Purkinje cell (primary cell): ENCODE data around the gene ZSCAN23. TPM values are rescaled to one million over a fixed set of nuclear protein-coding genes. Genes with fewer than 3 reads are reported as not detected.

Source experiments
- polyA plus RNA-seq: library from polyadenylated mRNA; unstranded; fragments of >200 nt; fragmentation: Nextera tagmentation; gene quantifications from 2 replicates; pipeline ENCODE4 v1.2.1, GENCODE V29; 2014

ZSCAN23 gene
- polyA plus RNA-seq = 1.2 TPM in 1 of 2 replicates, not detected in the other

GRCh38 chr6:28443112-28443773 lies at the start of gene ZSCAN23:
Gene ZSCAN23 (minus strand): TSS chr6:28443491. CDS start chr6:28436266, 7,225 bp downstream.

GRCh38 chr6:28399350-28400121 lies 43.8 kb downstream of the ZSCAN23 start, which contains the start of gene ZSCAN12:
Gene ZSCAN12 (minus strand): TSS chr6:28399747. CDS start chr6:28398405, 1,342 bp downstream.

Other genes starting within 250 kb of the ZSCAN23 start
- 3.0 and 9.8 TPM in 2 replicates for gene ZSCAN9, start 218.2 kb downstream of the ZSCAN23 start, polyA plus RNA-seq
- gene ZKSCAN4, start 191.2 kb downstream of the ZSCAN23 start, polyA plus RNA-seq = 0.23 and 2.5 TPM in 2 replicates
- 6.6 and 12.0 TPM in 2 replicates for gene NKAPL, start 184.2 kb downstream of the ZSCAN23 start, polyA plus RNA-seq
- gene ZSCAN26, start 176.3 kb downstream of the ZSCAN23 start, polyA plus RNA-seq = 18.7 and 19.7 TPM in 2 replicates
- gene PGBD1, start 161.9 kb downstream of the ZSCAN23 start, polyA plus RNA-seq = 3.1 and 7.1 TPM in 2 replicates
- 2.4 and 5.7 TPM in 2 replicates for gene ZSCAN31, start 107.3 kb downstream of the ZSCAN23 start, polyA plus RNA-seq
- 2.8 TPM in 1 of 2 replicates, not detected in the other for gene ZKSCAN3, start 93.5 kb downstream of the ZSCAN23 start, polyA plus RNA-seq
- 2.2 and 2.8 TPM in 2 replicates for gene ZSCAN12, start 43.7 kb downstream of the ZSCAN23 start, polyA plus RNA-seq
- not detected in 2 replicates for gene GPX6, start 72.3 kb upstream of the ZSCAN23 start, polyA plus RNA-seq
- not detected in 2 replicates for gene GPX5, start 82.4 kb upstream of the ZSCAN23 start, polyA plus RNA-seq